Measurements from ENCODE around the gene CASQ2.

DNA sequence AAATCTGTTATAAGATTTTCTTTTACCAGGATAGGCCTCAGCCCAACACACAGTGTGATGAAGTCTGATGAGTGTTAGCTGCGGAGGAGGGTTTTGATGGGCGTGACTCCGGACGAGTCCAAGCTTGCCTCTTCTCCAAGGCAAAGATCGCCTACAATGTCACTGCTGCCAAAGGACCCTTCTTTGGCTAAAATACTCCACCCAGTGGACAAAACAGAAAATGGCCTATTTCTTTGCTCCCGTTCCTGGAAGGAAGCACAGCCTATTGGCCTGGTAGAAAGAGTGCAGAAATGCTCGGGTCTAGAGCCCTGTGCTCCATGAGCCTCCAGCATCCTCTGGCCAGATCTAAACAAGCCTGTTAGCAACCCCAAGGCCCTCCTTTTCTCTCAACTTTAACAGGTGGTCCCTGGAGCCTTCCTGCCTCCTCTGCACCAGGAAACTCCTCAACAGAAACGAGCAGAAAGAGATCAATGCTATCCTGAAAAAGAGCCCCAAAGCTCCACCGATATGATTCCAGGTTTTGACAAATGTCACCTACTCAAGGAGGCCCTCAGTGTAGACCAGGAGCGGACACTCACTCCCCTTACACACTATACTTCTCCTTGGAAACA lies 3.4 kb upstream of the CASQ2 start:
- TF ChIP-seq CTCF (IDR thresholded peaks at IDR 0.05) (peak; percentile 57 to 75 (median 72)), EP300 (IDR thresholded peaks at IDR 0.05; ENCODE audit: low read depth) (no peak), POLR2A (IDR thresholded peaks at IDR 0.05) (no peak), POLR2AphosphoS5 (IDR thresholded peaks at IDR 0.05) (no peak)

Measured in transverse colon (tissue), 4 donors.